Measurements from ENCODE around the gene FBH1. TPM values are rescaled to one million over a fixed set of nuclear protein-coding genes. Genes with fewer than 3 reads are reported as not detected.
A peak's percentile ranks its signal among the peaks of the same experiment; 100 is the strongest.

FBH1 gene
- total and polyA plus RNA-seq, 12 donors, result 57.8 to 134 (median 76.0) TPM

DNA sequence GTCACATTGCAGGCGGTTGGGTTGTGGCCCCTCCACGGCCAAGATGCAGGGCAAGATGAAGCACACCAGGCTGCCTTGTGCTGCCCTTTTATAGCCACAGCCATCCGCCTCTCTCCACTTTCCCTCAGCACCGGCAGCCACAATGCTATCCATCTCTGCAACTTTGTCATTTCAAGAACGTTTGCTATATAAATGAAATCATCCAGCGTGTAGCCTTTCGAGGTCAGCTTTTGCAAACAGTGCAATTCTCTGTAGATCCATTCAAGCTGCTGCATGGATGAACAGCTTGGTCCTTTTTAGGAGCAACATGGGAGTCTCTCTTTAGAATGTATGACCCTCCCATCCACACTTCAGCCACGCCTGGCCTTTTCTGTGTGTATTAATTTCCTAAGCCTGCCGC lies 93.7 kb downstream of the FBH1 start:
- Histone ChIP-seq H3K27ac (no peak overlapping the region), H3K9me3 (no peaks in the 10 kb centered on the region), H3K36me3 (no peaks in the 10 kb centered on the region), H3K4me1 (peaks cover 0 to 13% (median 4%) of the 10 kb centered on the region in 9 donors), H3K4me3 (no peak overlapping the region), H3K27me3 (no peaks in the 10 kb centered on the region)
- TF ChIP-seq, protein P1, sequence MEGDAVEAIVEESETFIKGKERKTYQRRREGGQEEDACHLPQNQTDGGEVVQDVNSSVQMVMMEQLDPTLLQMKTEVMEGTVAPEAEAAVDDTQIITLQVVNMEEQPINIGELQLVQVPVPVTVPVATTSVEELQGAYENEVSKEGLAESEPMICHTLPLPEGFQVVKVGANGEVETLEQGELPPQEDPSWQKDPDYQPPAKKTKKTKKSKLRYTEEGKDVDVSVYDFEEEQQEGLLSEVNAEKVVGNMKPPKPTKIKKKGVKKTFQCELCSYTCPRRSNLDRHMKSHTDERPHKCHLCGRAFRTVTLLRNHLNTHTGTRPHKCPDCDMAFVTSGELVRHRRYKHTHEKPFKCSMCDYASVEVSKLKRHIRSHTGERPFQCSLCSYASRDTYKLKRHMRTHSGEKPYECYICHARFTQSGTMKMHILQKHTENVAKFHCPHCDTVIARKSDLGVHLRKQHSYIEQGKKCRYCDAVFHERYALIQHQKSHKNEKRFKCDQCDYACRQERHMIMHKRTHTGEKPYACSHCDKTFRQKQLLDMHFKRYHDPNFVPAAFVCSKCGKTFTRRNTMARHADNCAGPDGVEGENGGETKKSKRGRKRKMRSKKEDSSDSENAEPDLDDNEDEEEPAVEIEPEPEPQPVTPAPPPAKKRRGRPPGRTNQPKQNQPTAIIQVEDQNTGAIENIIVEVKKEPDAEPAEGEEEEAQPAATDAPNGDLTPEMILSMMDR (IDR thresholded peaks at IDR 0.05), result no peak
- intact Hi-C loops (cut with DNase I), result no loop called here
- ATAC-seq, result peak in 1 of 8 donors; percentile 36
- no peak for DNase-seq
- WGBS, 2 donors, result 81 to 82% methylated on average over 9 of the region's 9 CpGs

DNA sequence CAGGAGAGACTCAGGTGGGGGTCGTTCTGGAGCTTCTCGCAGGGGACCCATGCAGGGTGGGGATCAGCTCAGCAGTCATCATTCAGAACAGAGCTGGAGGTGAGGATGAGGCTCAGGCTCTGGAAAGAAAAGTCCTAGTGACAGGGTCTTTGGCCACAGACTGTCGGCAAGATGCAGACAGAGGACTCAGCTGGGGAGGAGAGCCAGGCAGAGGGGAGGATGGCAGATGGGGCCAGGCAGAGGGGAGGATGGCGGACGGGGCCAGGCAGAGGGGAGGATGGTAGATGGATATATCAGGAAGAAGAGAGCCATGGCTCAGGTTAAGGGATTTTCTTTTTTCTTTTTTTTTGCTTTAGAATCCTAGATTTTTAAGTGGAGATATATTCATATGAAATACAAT lies 95.0 kb downstream of the FBH1 start:
- no peaks in the 10 kb centered on the region for H3K36me3 ChIP-seq
- ATAC-seq (peak in 1 of 8 donors; percentile 17), DNase-seq (no peak)
- H3K27me3 ChIP-seq, result no peaks in the 10 kb centered on the region
- TF ChIP-seq, protein P1 (IDR thresholded peaks at IDR 0.05), result no peak
- H3K4me3 ChIP-seq, result no peak overlapping the region
- 85 to 88% methylated on average over 5 of the region's 5 CpGs for WGBS, 2 donors
- H3K9me3 ChIP-seq, result no peaks in the 10 kb centered on the region
- no peak overlapping the region for H3K27ac ChIP-seq
- H3K4me1 ChIP-seq, result peaks cover 0 to 7% (median 0%) of the 10 kb centered on the region in 9 donors
- intact Hi-C loops (cut with DNase I), result no loop called here

Other genes starting within 250 kb of the FBH1 start
- gene ASB13, start 223.6 kb upstream of the FBH1 start, total RNA-seq, result 10 to 100 TPM in 9 of 10 donors, 1 to 10 TPM in 1; 9.3 to 16.3 (median 13.4) TPM
- 10 to 100 TPM in 1 of 2 donors, 1 to 10 TPM in 1; 8.4 to 18.0 TPM for gene ASB13, start 223.6 kb upstream of the FBH1 start, polyA plus RNA-seq
- gene TASOR2, start 205.4 kb upstream of the FBH1 start, total RNA-seq, result 10 to 100 TPM; 26.9 to 45.6 (median 34.6) TPM
- 10 to 100 TPM in 1 of 2 donors, 1 to 10 TPM in 1; 7.0 to 19.7 TPM for gene TASOR2, start 205.4 kb upstream of the FBH1 start, polyA plus RNA-seq
- gene GDI2, start 76.8 kb upstream of the FBH1 start, total RNA-seq, result 100 to 1,000 TPM in 6 of 10 donors, 10 to 100 TPM in 4; 89.1 to 145 (median 102) TPM
- gene GDI2, start 76.8 kb upstream of the FBH1 start, polyA plus RNA-seq, result 10 to 100 TPM; 21.8 to 99.6 TPM
- gene ANKRD16, start 350 bp upstream of the FBH1 start, total RNA-seq, result 1 to 10 TPM; 2.2 to 3.9 (median 3.4) TPM
- 1 to 10 TPM; 3.0 to 3.8 TPM for gene ANKRD16, start 350 bp upstream of the FBH1 start, polyA plus RNA-seq
- 10 to 100 TPM in 3 of 10 donors, 1 to 10 TPM in 7; 3.5 to 21.0 (median 5.6) TPM for gene IL15RA, start 87.3 kb downstream of the FBH1 start, total RNA-seq
- 10 to 100 TPM; 11.7 to 18.7 TPM for gene IL15RA, start 87.3 kb downstream of the FBH1 start, polyA plus RNA-seq
- gene IL2RA, start 172.1 kb downstream of the FBH1 start, total RNA-seq, result 1 to 10 TPM in 5 of 10 donors, under 1 TPM in 5; 0.19 to 9.1 (median 1.0) TPM
- under 1 TPM; 0.36 to 0.73 TPM for gene IL2RA, start 172.1 kb downstream of the FBH1 start, polyA plus RNA-seq
- gene RBM17, start 198.8 kb downstream of the FBH1 start, total RNA-seq, result 10 to 100 TPM; 53.4 to 93.2 (median 64.0) TPM
- 100 to 1,000 TPM in 1 of 2 donors, 10 to 100 TPM in 1; 58.6 to 100 TPM for gene RBM17, start 198.8 kb downstream of the FBH1 start, polyA plus RNA-seq